Effector memory CD4-positive, alpha-beta T cell (primary cell): ENCODE measurements around the gene ZFHX3.

Experiments used
- DNase-seq, 3 donors: peaks; one replicate each; pipeline ENCODE4 v3.0.0-alpha.2; 2020
- H3K27ac ChIP-seq: 2 replicates; pipeline ENCODE4 v1.7.0; 2013; ENCODE audit warnings: mild to moderate bottlenecking, low read length, moderate library complexity; ENCODE audit not compliant: insufficient read depth, poor library complexity, severe bottlenecking
- H3K27me3 ChIP-seq: replicated peaks from 2 replicates; pipeline ENCODE4 v1.7.0; 2013; ENCODE audit warnings: mild to moderate bottlenecking, low read length; ENCODE audit not compliant: insufficient read depth, control insufficient read depth, poor library complexity, severe bottlenecking
- H3K36me3 ChIP-seq: 2 replicates; pipeline ENCODE4 v1.7.0; 2013; ENCODE audit warnings: mild to moderate bottlenecking, low read length, moderate library complexity; ENCODE audit not compliant: control insufficient read depth, insufficient read depth
- H3K4me1 ChIP-seq: 2 replicates; pipeline ENCODE4 v1.7.0; 2013; ENCODE audit warnings: low read length, mild to moderate bottlenecking; ENCODE audit not compliant: control insufficient read depth, insufficient read depth, poor library complexity, severe bottlenecking
- H3K4me3 ChIP-seq: 2 replicates; pipeline ENCODE4 v1.7.0; 2013; ENCODE audit warnings: low read length, low read depth, mild to moderate bottlenecking; ENCODE audit not compliant: insufficient read depth, poor library complexity, severe bottlenecking
- H3K9me3 ChIP-seq: 2 replicates; pipeline ENCODE4 v1.7.0; 2013; ENCODE audit warnings: mild to moderate bottlenecking, low read length, moderate library complexity; ENCODE audit not compliant: control insufficient read depth

ZFHX3 gene

GRCh38 chr16:72924927-72925630, 122.8 kb downstream of the ZFHX3 start:
- Histone ChIP-seq H3K27me3 (no peaks in the 10 kb centered on the region), H3K9me3 (no peaks in the 10 kb centered on the region), H3K27ac (no peak overlapping the region), H3K36me3 (no peaks in the 10 kb centered on the region), H3K4me1 (peaks cover 4% of the 10 kb centered on the region), H3K4me3 (no peak overlapping the region)
- no peak for DNase-seq

GRCh38 chr16:72924537-72924926, 123.4 kb downstream of the ZFHX3 start:
- Histone ChIP-seq H3K27me3 (no peaks in the 10 kb centered on the region), H3K27ac (no peak overlapping the region), H3K4me3 (no peak overlapping the region), H3K36me3 (no peaks in the 10 kb centered on the region), H3K9me3 (no peaks in the 10 kb centered on the region), H3K4me1 (peaks cover 4% of the 10 kb centered on the region)
- DNase-seq, result no peak

- Histone ChIP-seq H3K4me1 (peaks cover 4% of the 10 kb centered on the region), H3K36me3 (no peaks in the 10 kb centered on the region), H3K27me3 (no peaks in the 10 kb centered on the region), H3K4me3 (no peak overlapping the region), H3K9me3 (no peaks in the 10 kb centered on the region), H3K27ac (no peak overlapping the region)
- no peak for DNase-seq
These were observed 124.2 kb downstream of the ZFHX3 start for GRCh38 chr16:72923757-72924156.

GRCh38 chr16:72922714-72923113, 125.2 kb downstream of the ZFHX3 start:
- Histone ChIP-seq H3K27me3 (no peaks in the 10 kb centered on the region), H3K36me3 (no peaks in the 10 kb centered on the region), H3K4me3 (no peak overlapping the region), H3K27ac (no peak overlapping the region), H3K9me3 (no peaks in the 10 kb centered on the region), H3K4me1 (peaks cover 4% of the 10 kb centered on the region)
- DNase-seq, result no peak

- no peak overlapping the region for H3K4me3 ChIP-seq
- no peaks in the 10 kb centered on the region for H3K9me3 ChIP-seq
- DNase-seq, result no peak
- no peak overlapping the region for H3K27ac ChIP-seq
- H3K4me1 ChIP-seq, result peaks cover 4% of the 10 kb centered on the region
- no peaks in the 10 kb centered on the region for H3K36me3 ChIP-seq
- no peaks in the 10 kb centered on the region for H3K27me3 ChIP-seq
These were observed 126.3 kb downstream of the ZFHX3 start for GRCh38 chr16:72921620-72922019.

GRCh38 chr16:72921106-72921505, 126.8 kb downstream of the ZFHX3 start:
- Histone ChIP-seq H3K4me1 (peaks cover 4% of the 10 kb centered on the region), H3K36me3 (no peaks in the 10 kb centered on the region), H3K27me3 (no peaks in the 10 kb centered on the region), H3K4me3 (no peak overlapping the region), H3K27ac (no peak overlapping the region), H3K9me3 (no peaks in the 10 kb centered on the region)
- DNase-seq, result no peak

GRCh38 chr16:72917051-72917450, 130.9 kb downstream of the ZFHX3 start:
- Histone ChIP-seq H3K36me3 (no peaks in the 10 kb centered on the region), H3K4me1 (peaks cover 4% of the 10 kb centered on the region), H3K27ac (no peak overlapping the region), H3K9me3 (no peaks in the 10 kb centered on the region), H3K4me3 (no peak overlapping the region), H3K27me3 (no peaks in the 10 kb centered on the region)
- DNase-seq, result no peak

GRCh38 chr16:72915331-72915730, 132.6 kb downstream of the ZFHX3 start:
- no peak overlapping the region for H3K27ac ChIP-seq
- H3K9me3 ChIP-seq, result no peaks in the 10 kb centered on the region
- H3K27me3 ChIP-seq, result no peaks in the 10 kb centered on the region
- no peak overlapping the region for H3K4me3 ChIP-seq
- no peaks in the 10 kb centered on the region for H3K36me3 ChIP-seq
- peaks cover under 1% of the 10 kb centered on the region for H3K4me1 ChIP-seq
- no peak for DNase-seq

- no peaks in the 10 kb centered on the region for H3K27me3 ChIP-seq
- H3K36me3 ChIP-seq, result no peaks in the 10 kb centered on the region
- no peak overlapping the region for H3K27ac ChIP-seq
- no peak overlapping the region for H3K4me3 ChIP-seq
- no peaks in the 10 kb centered on the region for H3K9me3 ChIP-seq
- no peaks in the 10 kb centered on the region for H3K4me1 ChIP-seq
- DNase-seq, result no peak
These were observed 134.4 kb downstream of the ZFHX3 start for GRCh38 chr16:72913551-72913950.

GRCh38 chr16:72911971-72912370, 136.0 kb downstream of the ZFHX3 start:
- H3K4me3 ChIP-seq, result no peak overlapping the region
- no peaks in the 10 kb centered on the region for H3K36me3 ChIP-seq
- no peak overlapping the region for H3K27ac ChIP-seq
- no peaks in the 10 kb centered on the region for H3K4me1 ChIP-seq
- H3K27me3 ChIP-seq, result no peaks in the 10 kb centered on the region
- H3K9me3 ChIP-seq, result no peaks in the 10 kb centered on the region
- no peak for DNase-seq
